Measurements from ENCODE around the gene NFATC2. TPM values are rescaled to one million over a fixed set of nuclear protein-coding genes. Genes with fewer than 3 reads are reported as not detected.

The NFATC2 gene
- total RNA-seq, 2 donors from 2014 or later, result 5.7 to 7.0 TPM

DNA sequence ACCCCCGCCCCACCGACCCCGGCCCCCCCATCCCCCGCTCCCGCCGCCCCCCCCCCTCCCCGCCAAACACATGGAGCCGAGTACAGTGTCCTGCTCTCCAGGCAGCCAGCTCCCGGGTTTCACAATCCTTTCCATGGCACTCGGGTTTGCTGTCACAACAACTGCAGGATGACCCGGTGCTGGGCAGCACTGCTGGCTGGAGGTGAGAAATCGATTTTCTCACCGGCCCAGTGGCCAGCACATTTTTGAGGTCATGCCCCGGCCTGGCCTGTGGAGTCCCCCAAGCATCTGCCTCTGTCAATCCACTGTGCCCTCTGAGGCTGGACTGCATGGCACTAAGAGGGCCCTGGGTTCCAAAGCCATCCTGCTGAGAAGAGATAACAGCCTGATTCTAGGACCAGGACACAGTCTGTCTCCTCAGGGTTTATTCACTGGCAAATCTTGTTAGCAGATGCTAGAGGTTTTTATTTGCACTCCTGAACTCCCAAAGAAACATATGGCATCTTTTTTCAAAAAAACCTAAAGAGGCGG lies 129.5 kb downstream of the NFATC2 start:
- intact Hi-C loops (cut with DNase I), result no loop called here
- DNase-seq, result peak; percentile 59

GRCh38 chr20:51412333-51412871 lies 130.1 kb downstream of the NFATC2 start:
- peak; percentile 76 for ATAC-seq
- intact Hi-C loops (cut with DNase I), result no loop called here

More for the DNA sequence above, 129.5 kb downstream of the NFATC2 start:
- peak; percentile 54 to 81 for ATAC-seq

GRCh38 chr20:51411870-51412269 lies 130.6 kb downstream of the NFATC2 start:
- no peak for DNase-seq
- intact Hi-C loops (cut with DNase I), result no loop called here
- no peak for ATAC-seq

More at GRCh38 chr20:51412333-51412871, 130.1 kb downstream of the NFATC2 start:
- DNase-seq, result peak; percentile 62

DNA sequence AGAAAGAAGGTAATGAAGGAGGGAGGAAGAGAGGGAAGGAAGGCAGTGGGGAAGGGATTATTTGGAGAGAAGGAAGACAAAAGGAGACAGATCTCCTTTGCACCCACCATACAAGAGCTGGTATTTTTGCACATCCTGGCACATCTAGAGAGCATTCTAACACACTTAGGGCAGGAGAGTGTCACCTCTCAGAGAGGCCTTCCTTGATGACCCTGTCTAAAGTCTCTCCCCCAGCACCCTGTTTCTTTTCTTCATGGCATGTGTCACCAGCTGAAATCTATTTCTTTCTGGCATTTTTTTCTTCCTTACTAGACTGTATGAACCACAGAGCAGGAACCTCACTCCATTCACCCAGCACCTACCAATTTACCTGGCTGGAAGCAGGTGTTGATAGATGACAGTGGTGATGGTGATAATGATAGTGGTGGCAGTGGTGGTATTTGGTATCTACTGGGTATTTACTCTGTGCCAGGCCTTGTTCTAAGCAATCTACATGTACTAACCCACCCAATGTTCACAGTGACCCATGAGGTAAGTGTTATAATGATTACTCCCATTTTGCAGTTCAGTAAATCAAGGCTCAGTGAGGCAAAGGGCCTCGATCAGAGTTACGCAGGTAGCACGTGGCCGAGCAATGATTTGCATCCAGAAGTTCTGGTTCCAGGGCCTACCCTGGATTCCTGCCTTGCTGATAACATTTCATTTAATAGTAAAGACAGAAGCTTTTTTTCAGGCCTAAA lies 131.8 kb downstream of the NFATC2 start:
- intact Hi-C loops (cut with DNase I), result no loop called here
- no peak for ATAC-seq
- no peak for DNase-seq

DNA sequence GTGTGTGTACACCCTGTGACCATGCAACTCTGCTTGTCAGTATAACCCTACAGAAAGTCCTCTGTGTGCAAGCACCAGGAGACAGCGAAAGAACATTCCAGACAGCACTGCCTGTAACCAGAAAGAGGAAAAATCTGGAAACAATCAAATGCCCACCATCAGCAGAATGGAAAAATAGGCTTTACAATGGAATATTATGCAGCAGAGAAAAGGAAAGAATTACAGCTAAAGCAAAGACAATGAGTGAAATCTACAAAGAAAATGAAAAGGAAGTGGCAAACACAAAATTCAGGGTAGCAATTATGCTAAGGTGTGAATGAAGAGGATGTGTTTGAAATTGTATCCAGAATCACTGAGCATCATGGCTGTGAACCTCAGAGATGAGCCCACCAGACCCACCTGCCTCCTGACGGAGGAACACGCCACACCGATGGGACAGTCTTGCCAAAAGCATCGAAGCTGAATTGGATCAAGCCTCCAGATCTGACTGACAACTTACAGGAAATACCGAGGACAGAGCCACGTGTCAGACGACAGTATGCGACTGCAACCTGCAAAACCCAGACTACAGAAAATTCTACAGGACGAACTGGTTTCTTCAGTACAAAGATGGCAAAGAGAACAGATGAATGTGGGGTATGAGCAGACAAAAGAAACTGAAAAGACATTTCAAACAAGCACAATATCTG lies 133.2 kb downstream of the NFATC2 start:
- ATAC-seq, result no peak
- intact Hi-C loops (cut with DNase I), result no loop called here
- no peak for DNase-seq

GRCh38 chr20:51404297-51405060 lies 138.0 kb downstream of the NFATC2 start:
- DNase-seq (no peak), ATAC-seq (peak; percentile 37 to 67)
- intact Hi-C loops (cut with DNase I), result no loop called here

DNA sequence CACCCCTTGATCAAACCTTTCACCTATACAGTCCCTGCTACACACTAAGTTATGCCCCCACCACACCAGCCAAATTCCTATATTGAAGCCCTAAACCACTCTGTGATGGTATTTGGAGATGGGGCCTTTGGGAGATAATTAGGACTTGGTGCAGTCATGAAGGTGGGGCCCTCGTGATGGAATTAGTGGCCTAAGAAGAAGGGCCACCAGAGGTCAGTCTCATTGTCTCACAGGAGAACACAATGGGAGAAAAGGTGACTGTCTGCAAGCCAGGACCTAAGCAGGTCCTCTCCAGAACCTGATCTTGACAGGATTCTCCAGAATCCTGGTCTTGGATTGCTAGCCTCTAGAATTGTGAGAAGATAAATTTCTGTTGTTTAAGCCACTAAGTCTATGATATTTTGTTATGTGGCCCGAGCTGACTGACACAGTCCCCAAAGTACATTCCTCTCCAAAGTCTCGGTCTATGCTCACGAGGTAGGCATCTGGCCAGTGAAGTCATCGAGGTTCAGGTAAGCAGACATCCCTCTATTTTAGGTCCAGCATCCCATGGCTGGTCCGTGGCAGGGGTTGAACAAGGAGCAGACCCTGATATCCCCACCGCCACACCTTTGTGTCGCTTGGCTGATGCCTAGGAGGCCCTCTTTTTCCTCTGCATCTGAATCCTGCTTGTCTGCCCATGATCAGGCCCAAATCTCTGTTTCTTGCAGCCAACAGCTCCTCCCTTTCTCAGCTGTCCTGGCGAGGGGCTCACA lies 138.9 kb downstream of the NFATC2 start:
- DNase-seq (no peak), ATAC-seq (no peak)
- intact Hi-C loops (cut with DNase I), result no loop called here

DNA sequence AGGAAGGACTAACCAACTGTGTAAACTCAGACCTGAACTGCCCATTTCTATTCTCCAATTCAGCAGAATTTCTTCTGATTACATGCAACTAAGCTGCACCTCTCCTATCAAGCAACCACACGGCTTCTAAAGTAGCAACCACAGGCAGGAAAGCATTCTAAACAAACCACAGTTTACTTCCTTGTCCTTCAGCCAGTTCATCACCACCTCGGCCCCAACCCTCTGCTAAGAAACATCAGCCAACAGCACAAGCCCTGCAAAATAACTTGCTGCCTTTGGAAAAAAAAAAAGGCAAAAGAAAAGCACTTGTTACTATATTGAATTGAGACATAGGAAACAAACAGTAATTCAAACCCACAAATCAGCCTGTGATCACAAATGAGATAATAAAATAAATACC lies 140.3 kb downstream of the NFATC2 start:
- intact Hi-C loops (cut with DNase I), result no loop called here

DNA sequence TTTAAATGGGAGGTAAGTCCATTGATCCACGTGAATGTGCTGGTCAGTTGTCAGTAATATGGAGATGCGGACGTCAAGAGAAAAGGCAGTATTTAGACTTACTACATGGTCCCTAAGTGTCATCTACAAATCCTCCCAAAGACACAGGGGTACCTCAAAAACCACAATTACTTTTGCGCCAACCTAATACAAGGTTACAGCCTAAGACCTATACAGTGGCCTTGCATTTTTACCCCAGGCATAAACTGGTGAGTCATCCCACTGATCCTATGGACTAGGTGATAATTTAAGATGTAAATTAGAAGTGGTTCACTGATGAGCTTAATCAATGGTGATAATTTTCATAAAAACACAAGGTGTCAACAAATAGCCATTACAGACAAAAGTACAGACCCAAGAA lies 141.0 kb downstream of the NFATC2 start:
- ATAC-seq (no peak), DNase-seq (no peak)
- intact Hi-C loops (cut with DNase I), result no loop called here

More for the DNA sequence above, 140.3 kb downstream of the NFATC2 start:
- DNase-seq (no peak), ATAC-seq (no peak)

- intact Hi-C loops (cut with DNase I), result no loop called here
- ATAC-seq (peak in 1 of 2 donors; percentile 36), DNase-seq (no peak)
Measured at GRCh38 chr20:51400051-51400926, 142.2 kb downstream of the NFATC2 start.

DNA sequence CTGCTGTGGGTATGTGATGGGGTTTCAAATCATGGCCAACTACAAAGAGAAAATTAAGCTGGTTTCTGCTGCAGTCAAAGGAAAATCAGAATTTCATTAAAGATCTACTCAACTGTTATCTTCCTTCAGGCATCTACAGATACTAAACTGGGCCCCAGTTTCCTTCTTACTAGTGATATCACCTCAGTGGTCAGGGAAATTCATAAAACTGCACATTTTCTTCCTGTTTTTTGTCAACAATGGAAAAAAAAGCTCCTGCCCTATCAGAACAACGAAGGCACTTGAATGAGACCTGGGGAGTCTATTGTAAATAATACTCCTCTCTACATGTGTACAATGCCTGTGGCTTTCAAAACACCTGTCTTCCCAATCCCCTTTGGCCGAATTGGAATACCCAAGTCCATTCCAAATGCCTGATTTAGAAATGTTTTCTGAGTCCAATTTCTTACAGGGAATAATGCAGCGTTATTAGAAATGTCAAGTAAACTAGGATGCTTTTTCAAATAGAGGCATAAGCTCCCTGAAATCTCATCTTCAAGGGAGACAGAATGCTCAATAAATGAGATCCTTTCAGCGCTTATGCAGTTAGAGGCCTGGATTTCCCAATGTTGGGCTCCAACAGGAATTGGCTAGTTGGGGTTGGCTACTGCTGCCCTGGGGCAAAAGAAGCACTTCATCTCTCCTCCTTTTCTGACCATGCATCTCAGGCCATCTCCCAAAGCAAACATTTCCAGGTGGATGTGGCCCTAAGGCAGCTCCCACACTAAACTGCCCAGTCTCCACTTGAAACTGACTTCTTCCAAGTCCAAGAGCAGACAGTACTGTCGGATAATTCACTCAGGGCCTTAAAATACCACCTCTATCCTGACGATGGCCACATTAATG lies 143.3 kb downstream of the NFATC2 start:
- intact Hi-C loops (cut with DNase I), result no loop called here

GRCh38 chr20:51398552-51398951 lies 144.0 kb downstream of the NFATC2 start:
- ATAC-seq (no peak), DNase-seq (no peak)
- intact Hi-C loops (cut with DNase I), result no loop called here

More for the DNA sequence above, 143.3 kb downstream of the NFATC2 start:
- ATAC-seq (no peak), DNase-seq (no peak)

GRCh38 chr20:51398083-51398482 lies 144.4 kb downstream of the NFATC2 start:
- DNase-seq, result no peak
- no peak for ATAC-seq
- intact Hi-C loops (cut with DNase I), result no loop called here

GRCh38 chr20:51397137-51397536 lies 145.4 kb downstream of the NFATC2 start:
- DNase-seq (no peak), ATAC-seq (no peak)
- intact Hi-C loops (cut with DNase I), result no loop called here

DNA sequence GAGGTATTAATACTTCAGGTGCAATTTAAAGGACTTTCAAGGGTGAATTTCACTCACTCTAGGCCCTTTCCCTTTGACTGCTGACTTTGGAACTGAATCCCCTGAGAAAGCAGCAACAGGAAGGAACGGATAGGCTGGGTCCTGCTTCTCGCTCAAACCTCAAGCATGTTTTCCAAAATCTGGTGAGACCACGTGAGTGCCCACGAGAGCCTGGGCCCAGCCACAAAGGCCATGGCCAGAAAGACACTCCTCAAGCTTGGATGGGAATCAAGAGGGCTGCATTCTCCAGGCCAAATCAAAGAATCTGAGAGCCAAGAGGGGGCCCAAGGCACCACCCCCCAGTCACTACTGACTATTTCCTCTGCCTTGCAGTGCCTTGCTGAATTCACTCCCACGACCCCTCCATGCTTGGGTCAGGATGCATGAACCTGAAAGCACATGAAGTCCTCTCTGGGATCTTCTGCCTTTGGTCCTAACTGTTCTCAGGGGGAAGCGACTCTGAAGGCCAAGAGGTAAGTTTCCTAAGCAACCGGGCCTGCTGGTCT lies 146.1 kb downstream of the NFATC2 start:
- ATAC-seq (peak in 1 of 2 donors; percentile 32), DNase-seq (peak; percentile 54)
- intact Hi-C loops (cut with DNase I), result no loop called here

GRCh38 chr20:51394706-51395105 lies 147.8 kb downstream of the NFATC2 start:
- intact Hi-C loops (cut with DNase I), result no loop called here
- ATAC-seq (no peak), DNase-seq (no peak)
